Testis (tissue), 2 donors: ENCODE measurements around the gene TRABD2B.

Source experiments
- POLR2A ChIP-seq: fragments of 450-650 bp; IDR thresholded peaks from one replicate; pipeline ENCODE4 v1.6.1; 2017; ENCODE audit warnings: antibody characterized with exemption, mild to moderate bottlenecking, moderate library complexity
- TF ChIP-seq, protein P1 (sequence below), 3 experiments: fragments of 450-650 bp in 2 of 3; fragments of 200-600 bp in 1 of 3; sonication (generic) in 1 of 3; IDR thresholded peaks; one replicate each; pipeline ENCODE4 v1.5.1; 2016 to 2019; ENCODE audit warnings: antibody characterized with exemption in 3 of 3, mild to moderate bottlenecking in 2 of 3, moderate library complexity in 1 of 3

DNA sequence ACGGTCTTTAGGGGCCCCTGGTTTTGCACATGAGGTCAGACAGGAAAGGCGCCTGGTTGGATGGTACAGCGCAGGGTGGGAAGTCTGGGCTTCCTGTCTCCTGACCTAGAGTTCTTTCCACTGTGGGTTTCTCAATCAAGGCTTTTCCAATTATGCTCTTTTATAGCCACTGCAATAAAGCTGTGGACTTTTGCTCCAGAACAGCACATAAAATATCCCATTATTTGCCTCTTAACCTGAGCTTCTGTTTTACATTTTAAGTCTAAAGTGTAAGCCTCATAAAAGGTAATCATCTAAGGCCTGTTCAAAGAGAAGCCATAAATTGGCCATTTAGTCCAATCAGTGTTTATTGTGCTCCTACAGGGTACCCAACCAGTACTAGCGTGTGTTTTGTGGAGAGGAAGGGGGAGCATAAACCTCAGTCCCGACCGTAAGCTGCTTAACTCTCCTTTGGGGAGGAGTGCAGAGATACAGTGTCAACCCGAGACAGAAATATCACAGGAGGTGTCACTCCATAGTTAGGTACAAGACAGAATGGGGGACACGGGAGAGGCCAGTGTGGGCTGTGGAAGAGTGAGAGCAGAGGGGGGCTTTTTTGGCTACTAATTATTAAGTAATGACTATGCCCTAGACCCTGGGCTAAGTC lies 270.0 kb downstream of the TRABD2B start:
- TF ChIP-seq, protein P1, sequence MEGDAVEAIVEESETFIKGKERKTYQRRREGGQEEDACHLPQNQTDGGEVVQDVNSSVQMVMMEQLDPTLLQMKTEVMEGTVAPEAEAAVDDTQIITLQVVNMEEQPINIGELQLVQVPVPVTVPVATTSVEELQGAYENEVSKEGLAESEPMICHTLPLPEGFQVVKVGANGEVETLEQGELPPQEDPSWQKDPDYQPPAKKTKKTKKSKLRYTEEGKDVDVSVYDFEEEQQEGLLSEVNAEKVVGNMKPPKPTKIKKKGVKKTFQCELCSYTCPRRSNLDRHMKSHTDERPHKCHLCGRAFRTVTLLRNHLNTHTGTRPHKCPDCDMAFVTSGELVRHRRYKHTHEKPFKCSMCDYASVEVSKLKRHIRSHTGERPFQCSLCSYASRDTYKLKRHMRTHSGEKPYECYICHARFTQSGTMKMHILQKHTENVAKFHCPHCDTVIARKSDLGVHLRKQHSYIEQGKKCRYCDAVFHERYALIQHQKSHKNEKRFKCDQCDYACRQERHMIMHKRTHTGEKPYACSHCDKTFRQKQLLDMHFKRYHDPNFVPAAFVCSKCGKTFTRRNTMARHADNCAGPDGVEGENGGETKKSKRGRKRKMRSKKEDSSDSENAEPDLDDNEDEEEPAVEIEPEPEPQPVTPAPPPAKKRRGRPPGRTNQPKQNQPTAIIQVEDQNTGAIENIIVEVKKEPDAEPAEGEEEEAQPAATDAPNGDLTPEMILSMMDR (IDR thresholded peaks at IDR 0.05): no peak
- TF ChIP-seq POLR2A: no peak
